Activated T-helper 1 cell treated with anti-CD3 and anti-CD28 coated beads, Interleukin-2, amount 50 U/mL, for 16 hours (primary cell): ENCODE data around the gene PPP1R14C.

Experiments used
- DNase-seq, 2 donors: peaks; one replicate each; pipeline ENCODE4 v3.0.0-alpha.2; 2020; ENCODE audit warnings: low read depth in 1 of 2, low spot score in 1 of 2

PPP1R14C gene

GRCh38 chr6:150142670-150143515 lies at the start of gene PPP1R14C:
PPP1R14C (plus strand) TSS chr6:150143044; CDS start chr6:150143193, 149 bp downstream.
- no peak for DNase-seq

- DNase-seq, result no peak
Measured at GRCh38 chr6:150093397-150093796, 49.4 kb upstream of the PPP1R14C start.

- DNase-seq, result no peak
Measured at GRCh38 chr6:150098155-150098554, 44.7 kb upstream of the PPP1R14C start.

- DNase-seq, result no peak
Measured at GRCh38 chr6:150099546-150099945, 43.3 kb upstream of the PPP1R14C start.

GRCh38 chr6:150099953-150100352 lies 42.9 kb upstream of the PPP1R14C start:
- no peak for DNase-seq

GRCh38 chr6:150100745-150101144 lies 42.1 kb upstream of the PPP1R14C start:
- no peak for DNase-seq

- no peak for DNase-seq
Measured at GRCh38 chr6:150102750-150103270, 40.0 kb upstream of the PPP1R14C start.

GRCh38 chr6:150112233-150112632 lies 30.6 kb upstream of the PPP1R14C start:
- no peak for DNase-seq

GRCh38 chr6:150115769-150116168 lies 27.1 kb upstream of the PPP1R14C start:
- no peak for DNase-seq

GRCh38 chr6:150116200-150116800 lies 26.5 kb upstream of the PPP1R14C start:
- no peak for DNase-seq

- DNase-seq, result no peak
Measured at GRCh38 chr6:150118203-150118602, 24.6 kb upstream of the PPP1R14C start.

GRCh38 chr6:150118627-150119026 lies 24.2 kb upstream of the PPP1R14C start:
- no peak for DNase-seq

GRCh38 chr6:150119173-150119572 lies 23.7 kb upstream of the PPP1R14C start:
- no peak for DNase-seq

- no peak for DNase-seq
Measured at GRCh38 chr6:150123645-150124044, 19.2 kb upstream of the PPP1R14C start.

GRCh38 chr6:150124235-150124634 lies 18.6 kb upstream of the PPP1R14C start:
- DNase-seq, result no peak

GRCh38 chr6:150126641-150127291 lies 16.1 kb upstream of the PPP1R14C start:
- no peak for DNase-seq

GRCh38 chr6:150128425-150128824 lies 14.4 kb upstream of the PPP1R14C start:
- DNase-seq, result no peak

GRCh38 chr6:150129616-150130505 lies 13.0 kb upstream of the PPP1R14C start:
- no peak for DNase-seq

- no peak for DNase-seq
Measured at GRCh38 chr6:150133686-150134085, 9.2 kb upstream of the PPP1R14C start.

GRCh38 chr6:150134280-150134920 lies 8.4 kb upstream of the PPP1R14C start:
- DNase-seq, result no peak
